Keratinocyte (primary cell): ENCODE results near the gene MYL5. TPM values are rescaled to one million over a fixed set of nuclear protein-coding genes. Genes with fewer than 3 reads are reported as not detected.

ENCODE experiments used
- DNase-seq: peaks from one replicate; pipeline ENCODE4 v3.0.0-alpha.2; 2011; ENCODE audit warnings: low read depth, missing footprints, low spot score
- FAIRE-seq: peaks from 2 replicates; lab custom pipeline; 2011; peaks lifted over from hg19 to GRCh38; lab: Jason Lieb, UNC
- H2AFZ ChIP-seq: 2 replicates; pipeline ENCODE4 v1.6.0; 2012; ENCODE audit warnings: low read length, control low read depth, inconsistent platforms; ENCODE audit not compliant: control insufficient read depth
- H3K27ac ChIP-seq: 2 replicates; pipeline ENCODE4 v1.5.1; 2011; ENCODE audit warnings: low read length; ENCODE audit not compliant: control insufficient read depth, insufficient read depth
- H3K27me3 ChIP-seq: 3 replicates; pipeline ENCODE4 v1.6.0; 2011; ENCODE audit warnings: low read length; ENCODE audit not compliant: control insufficient read depth, insufficient read depth; ENCODE audit errors: extremely low read depth
- H3K36me3 ChIP-seq, 2 experiments: 2 replicates in 1 of 2; 3 replicates in 1 of 2; pipeline ENCODE4 v1.5.1; 2011; ENCODE audit warnings: low read length in 2 of 2, mild to moderate bottlenecking in 1 of 2; ENCODE audit not compliant: control insufficient read depth in 2 of 2, insufficient read depth in 2 of 2; ENCODE audit errors: extremely low read depth in 1 of 2
- H3K4me1 ChIP-seq: 3 replicates; pipeline ENCODE4 v1.5.1; 2011; ENCODE audit warnings: low read length; ENCODE audit not compliant: control insufficient read depth, insufficient read depth; ENCODE audit errors: extremely low read depth
- H3K4me2 ChIP-seq: 3 replicates; pipeline ENCODE4 v1.6.0; 2011; ENCODE audit warnings: low read depth, low read length; ENCODE audit not compliant: control insufficient read depth, insufficient read depth; ENCODE audit errors: extremely low read depth
- H3K4me3 ChIP-seq, 3 experiments: fragments of 200-600 bp in 1 of 3; sonication (generic) in 1 of 3; 2 replicates in 2 of 3; 3 replicates in 1 of 3; pipeline ENCODE4 v1.5.1; 2011 to 2016; ENCODE audit warnings: low read length in 3 of 3, mild to moderate bottlenecking in 3 of 3, control low read depth in 2 of 3, inconsistent platforms in 1 of 3, low read depth in 1 of 3, mixed read lengths in 1 of 3, mixed run types in 1 of 3, moderate library complexity in 1 of 3; ENCODE audit not compliant: control insufficient read depth in 2 of 3, insufficient read depth in 2 of 3; ENCODE audit errors: extremely low read depth in 1 of 3
- H3K79me2 ChIP-seq: 2 replicates; pipeline ENCODE4 v1.6.0; 2012; ENCODE audit warnings: low read length; ENCODE audit not compliant: control insufficient read depth, insufficient read depth
- H3K9ac ChIP-seq: 3 replicates; pipeline ENCODE4 v1.6.0; 2011; ENCODE audit warnings: low read length; ENCODE audit not compliant: control insufficient read depth, insufficient read depth; ENCODE audit errors: extremely low read depth
- H3K9me1 ChIP-seq: 3 replicates; pipeline ENCODE4 v1.6.0; 2011; ENCODE audit warnings: low read length; ENCODE audit not compliant: control insufficient read depth, insufficient read depth; ENCODE audit errors: extremely low read depth
- H3K9me3 ChIP-seq: 2 replicates; pipeline ENCODE4 v1.5.1; 2012; ENCODE audit warnings: low read depth, low read length; ENCODE audit not compliant: control insufficient read depth
- H4K20me1 ChIP-seq: 3 replicates; pipeline ENCODE4 v1.6.0; 2011; ENCODE audit warnings: low read length; ENCODE audit not compliant: control insufficient read depth, insufficient read depth; ENCODE audit errors: extremely low read depth
- EZH2 ChIP-seq: IDR thresholded peaks from one replicate; pipeline ENCODE4 v1.6.1; 2012; ENCODE audit warnings: inconsistent platforms, mild to moderate bottlenecking, low read length, moderate library complexity
- dilution Hi-C: fragments of 300-500 bp; cut with MboI; formaldehyde crosslinking; loops from one replicate; pipeline ENCODE4 v1.7.0; 2020; ENCODE audit warnings: low sequenced_read_pairs; ENCODE audit not compliant: extremely low pct_ligation_motif_present
- polyA plus RNA-seq, 5 experiments: library from polyadenylated mRNA; depleted of rRNA in 3 of 5; stranded (reverse) in 3 of 5; stranded (forward) in 1 of 5; unstranded in 1 of 5; fragments of >200 nt; gene quantifications; 1 replicate in 1 of 5; 2 replicates in 3 of 5; 3 replicates in 1 of 5; pipeline versions ENCODE4 v1.2.1 to v1.2.3, GENCODE V29; 2011 to 2012; ENCODE audit warnings: missing spikeins in 2 of 5, low read depth in 1 of 5, low replicate concordance in 1 of 5
- TF ChIP-seq, protein P1 (sequence below), 3 experiments: IDR thresholded peaks in 1 of 3; conservative IDR thresholded peaks in 1 of 3; optimal IDR thresholded peaks in 1 of 3; 2 replicates in 2 of 3; 3 replicates in 1 of 3; pipeline versions ENCODE3 to v1.5.1; 2011; ENCODE audit warnings: low read length in 3 of 3, mild to moderate bottlenecking in 3 of 3, moderate library complexity in 2 of 3, control low read depth in 1 of 3, inconsistent platforms in 1 of 3; ENCODE audit not compliant: insufficient read depth in 2 of 3; ENCODE audit errors: extremely low read depth in 1 of 3

The MYL5 gene
- polyA plus RNA-seq, 1 donor (not counting 4 experiments of a cell fraction or from before 2014, with no cell fraction given), result 8.0 TPM

DNA sequence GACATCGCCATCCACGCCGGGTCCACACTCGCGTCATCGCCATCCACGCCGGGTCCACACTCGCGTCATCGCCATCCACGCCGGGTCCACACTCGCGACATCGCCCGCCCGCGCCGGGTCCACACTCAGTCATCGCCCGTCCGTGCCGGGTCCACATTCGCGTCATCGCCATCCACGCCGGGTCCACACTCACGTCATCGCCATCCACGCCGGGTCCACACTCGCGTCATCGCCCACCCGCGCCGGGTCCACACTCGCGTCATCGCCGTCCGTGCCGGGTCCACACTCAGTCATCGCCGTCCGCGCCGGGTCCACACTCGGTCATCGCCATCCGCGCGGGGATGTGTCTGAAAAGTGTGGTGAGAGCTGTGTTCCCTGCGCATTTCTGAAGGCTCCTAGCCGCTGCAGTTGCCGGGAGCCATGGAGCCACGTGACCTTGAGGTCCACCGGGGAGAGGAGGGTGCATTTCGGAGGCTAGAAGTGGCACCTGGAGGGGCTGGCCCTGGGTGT, 48.6 kb downstream of the MYL5 start:
- Histone ChIP-seq H3K9ac (no peak overlapping the region), H3K27me3 (no peaks in the 10 kb centered on the region), H4K20me1 (peaks cover 13% of the 10 kb centered on the region), H3K9me3 (no peaks in the 10 kb centered on the region), H2AFZ (no peak overlapping the region), H3K9me1 (peaks cover 2% of the 10 kb centered on the region), H3K4me3 (no peak overlapping the region), H3K27ac (no peak overlapping the region), H3K36me3 (peaks cover 4 to 6% of the 10 kb centered on the region in 2 experiments), H3K4me1 (peaks cover 19% of the 10 kb centered on the region), H3K79me2 (peaks cover 78% of the 10 kb centered on the region), H3K4me2 (no peak overlapping the region)
- dilution Hi-C loops, result no loop called here
- DNase-seq (no peak), FAIRE-seq (no peak)
- TF ChIP-seq, protein P1, sequence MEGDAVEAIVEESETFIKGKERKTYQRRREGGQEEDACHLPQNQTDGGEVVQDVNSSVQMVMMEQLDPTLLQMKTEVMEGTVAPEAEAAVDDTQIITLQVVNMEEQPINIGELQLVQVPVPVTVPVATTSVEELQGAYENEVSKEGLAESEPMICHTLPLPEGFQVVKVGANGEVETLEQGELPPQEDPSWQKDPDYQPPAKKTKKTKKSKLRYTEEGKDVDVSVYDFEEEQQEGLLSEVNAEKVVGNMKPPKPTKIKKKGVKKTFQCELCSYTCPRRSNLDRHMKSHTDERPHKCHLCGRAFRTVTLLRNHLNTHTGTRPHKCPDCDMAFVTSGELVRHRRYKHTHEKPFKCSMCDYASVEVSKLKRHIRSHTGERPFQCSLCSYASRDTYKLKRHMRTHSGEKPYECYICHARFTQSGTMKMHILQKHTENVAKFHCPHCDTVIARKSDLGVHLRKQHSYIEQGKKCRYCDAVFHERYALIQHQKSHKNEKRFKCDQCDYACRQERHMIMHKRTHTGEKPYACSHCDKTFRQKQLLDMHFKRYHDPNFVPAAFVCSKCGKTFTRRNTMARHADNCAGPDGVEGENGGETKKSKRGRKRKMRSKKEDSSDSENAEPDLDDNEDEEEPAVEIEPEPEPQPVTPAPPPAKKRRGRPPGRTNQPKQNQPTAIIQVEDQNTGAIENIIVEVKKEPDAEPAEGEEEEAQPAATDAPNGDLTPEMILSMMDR (optimal IDR thresholded peaks at IDR 0.05 in 1 of 3, IDR thresholded peaks at IDR 0.05 in 1 of 3, conservative IDR thresholded peaks at IDR 0.05 in 1 of 3; ENCODE audit: extremely low read depth in 1 of 3, insufficient read depth in 2 of 3, low read length in 3 of 3), result no peak

DNA sequence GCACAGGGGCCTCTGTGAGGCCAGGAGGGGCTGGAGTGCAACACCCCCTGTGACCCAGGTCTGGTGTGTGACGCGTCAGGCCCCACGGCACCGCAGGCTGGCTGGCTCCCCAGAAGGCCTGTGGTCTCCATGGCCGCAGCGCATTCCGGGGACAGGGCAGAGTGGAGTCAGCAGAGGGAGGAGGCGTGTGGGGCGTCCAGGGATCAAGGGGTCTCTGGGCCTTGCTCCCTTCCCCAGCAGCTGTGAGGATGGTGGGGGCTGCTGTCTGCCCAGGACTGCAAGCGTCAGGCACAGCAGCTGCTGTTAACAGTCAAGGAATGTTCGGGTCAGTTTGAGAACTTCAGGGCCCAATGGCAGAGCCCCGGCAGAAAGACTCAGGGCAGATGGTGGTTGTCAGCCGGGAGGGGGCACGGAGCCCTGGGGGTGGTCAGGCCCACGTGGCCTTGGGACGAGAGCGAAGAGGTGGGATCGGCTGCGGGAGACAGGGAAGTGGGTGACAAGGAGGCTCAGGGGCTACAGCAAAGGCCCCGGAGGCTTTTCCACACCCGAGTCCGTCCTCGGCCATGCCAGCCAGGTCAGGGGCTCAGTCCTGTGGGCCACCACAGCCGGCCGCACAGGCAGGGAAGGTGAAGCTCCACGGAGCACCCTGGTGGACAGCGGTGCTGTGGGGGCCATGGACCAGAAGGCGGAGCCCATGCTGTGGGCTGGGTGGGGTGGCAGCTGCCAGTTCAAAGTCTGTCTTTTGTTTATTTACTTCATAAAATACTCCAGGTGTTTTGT, 49.6 kb downstream of the MYL5 start:
- H4K20me1 ChIP-seq, result peaks cover 13% of the 10 kb centered on the region
- no peaks in the 10 kb centered on the region for H3K9me3 ChIP-seq
- peaks cover 4 to 6% of the 10 kb centered on the region in 2 experiments for H3K36me3 ChIP-seq
- TF ChIP-seq, protein P1 (optimal IDR thresholded peaks at IDR 0.05 in 1 of 3, IDR thresholded peaks at IDR 0.05 in 1 of 3, conservative IDR thresholded peaks at IDR 0.05 in 1 of 3; ENCODE audit: extremely low read depth in 1 of 3, insufficient read depth in 2 of 3, low read length in 3 of 3), result no peak
- TF ChIP-seq EZH2, result no peak
- H3K9me1 ChIP-seq, result peaks cover 2% of the 10 kb centered on the region
- no peak overlapping the region for H2AFZ ChIP-seq
- no peaks in the 10 kb centered on the region for H3K27me3 ChIP-seq
- H3K9ac ChIP-seq, result no peak overlapping the region
- H3K27ac ChIP-seq, result no peak overlapping the region
- no peak for DNase-seq
- no peak overlapping the region for H3K4me2 ChIP-seq
- FAIRE-seq, result no peak
- dilution Hi-C loops, result no loop called here
- peaks cover 19% of the 10 kb centered on the region for H3K4me1 ChIP-seq
- no peak overlapping the region for H3K4me3 ChIP-seq
- H3K79me2 ChIP-seq, result peaks cover 75% of the 10 kb centered on the region
